NOMO-1 (cell line): ENCODE data around the gene SERINC1.

Experiments
- DNase-seq, 2 experiments: peaks; one replicate each; lab custom pipeline; 2025; ENCODE audit not compliant: unreplicated experiment in 2 of 2; lab: John Stamatoyannopoulos, UW

The SERINC1 gene

GRCh38 chr6:122399055-122399347 lies 72.6 kb downstream of the SERINC1 start:
- DNase-seq, result no peak

- no peak for DNase-seq
Measured at GRCh38 chr6:122394016-122394415, 77.6 kb downstream of the SERINC1 start.

GRCh38 chr6:122393351-122393896 lies 78.2 kb downstream of the SERINC1 start:
- DNase-seq, result no peak
